GM19238 (cell line): ENCODE data around the gene SLC30A4.
"Not testable (repeated sequence)": the region's sequence is repeated elsewhere in the genome, so short reads cannot be mapped to it uniquely, and the experiment has no call there.

Experiments used
- DNase-seq: peaks from one replicate; pipeline ENCODE4 v3.0.0; 2011; ENCODE audit warnings: low spot score; ENCODE audit not compliant: insufficient read length

SLC30A4 gene

DNA sequence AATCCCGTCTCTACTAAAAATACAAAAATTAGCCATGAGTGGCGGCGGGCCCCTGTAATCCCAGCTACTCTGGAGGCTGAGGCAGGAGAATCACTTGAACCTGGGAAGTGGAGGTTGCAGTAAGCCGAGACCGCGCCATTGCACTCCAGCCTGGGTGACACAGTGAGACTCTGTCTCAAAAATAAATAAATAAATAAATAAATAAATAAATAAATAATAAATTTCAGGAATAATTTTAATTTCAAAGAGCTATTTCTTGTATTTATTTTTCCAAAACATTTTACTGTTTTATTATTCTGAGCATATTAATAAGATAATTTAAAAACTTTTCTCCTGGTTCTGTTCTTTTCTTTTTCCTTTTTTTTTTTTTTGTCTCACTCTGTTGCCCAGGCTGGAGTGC, 15.4 kb downstream of the SLC30A4 start:
- not testable (repeated sequence) for DNase-seq

DNA sequence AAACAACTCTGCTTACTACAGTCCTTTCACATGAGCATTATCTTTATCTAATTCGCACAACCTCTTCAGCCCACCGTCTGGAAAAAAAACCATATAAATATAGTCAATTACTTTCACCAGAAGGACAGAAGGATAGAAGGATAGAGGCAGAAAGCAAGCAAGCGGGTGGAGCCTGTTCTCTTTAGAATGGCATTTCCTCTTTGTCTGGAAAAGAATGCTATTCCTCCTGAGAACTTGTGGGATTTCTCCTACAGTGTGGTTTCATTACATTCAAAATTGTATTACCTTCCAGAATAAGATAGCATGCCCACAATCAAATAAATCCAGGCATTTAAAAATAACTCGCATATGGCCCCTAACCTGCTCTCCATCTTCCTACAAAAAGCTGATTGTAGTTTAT, 23.1 kb downstream of the SLC30A4 start:
- no peak for DNase-seq

DNA sequence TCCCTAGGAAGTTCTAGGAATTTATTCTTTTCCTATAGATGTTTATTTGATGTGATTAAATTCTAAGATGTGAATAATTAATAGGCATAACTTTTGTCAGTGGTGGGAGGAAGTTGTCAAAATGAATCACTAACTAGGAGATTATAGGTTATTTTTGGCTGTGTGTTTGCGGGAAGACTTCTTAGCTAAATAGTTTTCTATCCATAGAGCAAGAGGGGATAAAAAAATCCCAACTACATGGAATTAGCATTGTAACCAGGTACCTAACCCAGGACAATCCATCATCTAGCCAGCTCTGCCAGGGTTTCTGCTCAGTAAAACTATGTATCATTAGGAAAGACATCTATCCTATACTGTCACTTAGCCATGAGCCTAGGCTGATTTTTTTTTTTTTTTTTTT, 23.9 kb downstream of the SLC30A4 start:
- no peak for DNase-seq

GRCh38 chr15:45497261-45497660, 25.3 kb downstream of the SLC30A4 start:
- no peak for DNase-seq

DNA sequence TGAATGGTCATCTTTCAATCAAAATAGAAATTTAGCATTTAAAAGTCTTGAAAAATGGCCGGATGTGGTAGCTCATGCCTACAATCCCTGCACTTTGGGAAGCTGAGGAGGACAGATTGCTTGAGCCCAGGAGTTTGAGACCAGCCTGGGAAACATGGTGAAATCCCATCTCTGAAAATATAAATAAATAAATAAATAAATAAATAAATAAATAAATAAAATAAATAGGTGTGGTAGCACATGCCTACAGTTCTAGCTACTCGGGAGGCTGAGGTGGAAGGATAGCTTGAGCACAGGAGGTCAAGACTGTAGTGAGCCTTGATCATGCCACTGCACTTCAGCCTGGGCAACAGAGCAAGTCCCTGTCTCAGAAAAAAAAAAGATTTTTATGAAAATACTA, 25.9 kb downstream of the SLC30A4 start:
- DNase-seq, result no peak

- no peak for DNase-seq
Observed at GRCh38 chr15:45495588-45495987, 27.0 kb downstream of the SLC30A4 start.

GRCh38 chr15:45489690-45490238, 32.8 kb downstream of the SLC30A4 start:
- no peak for DNase-seq

DNA sequence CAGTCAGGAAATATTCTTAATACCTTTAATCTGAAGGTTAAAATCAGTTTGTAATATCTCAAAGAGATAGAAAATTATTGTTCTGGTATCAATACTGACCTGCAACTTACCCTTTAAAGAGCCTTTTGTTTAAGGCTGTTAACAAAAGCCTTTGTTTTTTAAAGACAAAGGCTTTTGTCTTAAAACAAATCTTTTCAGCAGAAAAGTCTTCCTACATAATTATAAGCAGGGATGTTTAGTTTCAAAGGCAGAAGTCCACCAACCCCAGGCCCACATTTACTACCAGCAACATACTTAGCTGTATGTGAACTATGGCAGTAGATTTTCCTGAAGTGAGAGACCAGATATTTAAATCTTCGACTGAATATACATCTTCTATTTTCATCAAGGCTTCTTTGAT, 36.2 kb downstream of the SLC30A4 start:
- no peak for DNase-seq

- no peak for DNase-seq
Observed at GRCh38 chr15:45481135-45481534, 41.4 kb downstream of the SLC30A4 start.

- DNase-seq, result no peak
Observed at GRCh38 chr15:45476410-45476809, 46.1 kb downstream of the SLC30A4 start.

DNA sequence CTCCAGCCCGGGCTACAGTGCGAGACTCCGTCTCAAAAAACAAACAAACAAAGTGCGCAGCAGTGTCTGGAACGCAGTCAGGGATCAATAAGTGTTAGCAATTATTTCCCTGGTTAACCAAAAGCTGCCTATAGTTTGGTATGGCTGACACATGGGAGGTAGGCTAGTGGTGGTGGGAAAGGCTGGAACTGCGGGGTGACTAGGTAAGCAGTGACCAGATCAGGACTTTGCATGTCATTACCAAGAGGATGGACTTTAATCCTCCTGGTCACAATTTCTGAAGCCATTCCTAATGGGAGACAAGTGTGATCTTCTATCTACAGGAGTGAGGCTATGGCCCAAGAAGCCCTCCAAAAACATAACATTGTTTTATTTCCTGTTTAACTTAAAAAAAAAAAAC, 47.8 kb downstream of the SLC30A4 start:
- DNase-seq, result no peak

- no peak for DNase-seq
Observed at GRCh38 chr15:45473068-45473467, 49.5 kb downstream of the SLC30A4 start.

DNA sequence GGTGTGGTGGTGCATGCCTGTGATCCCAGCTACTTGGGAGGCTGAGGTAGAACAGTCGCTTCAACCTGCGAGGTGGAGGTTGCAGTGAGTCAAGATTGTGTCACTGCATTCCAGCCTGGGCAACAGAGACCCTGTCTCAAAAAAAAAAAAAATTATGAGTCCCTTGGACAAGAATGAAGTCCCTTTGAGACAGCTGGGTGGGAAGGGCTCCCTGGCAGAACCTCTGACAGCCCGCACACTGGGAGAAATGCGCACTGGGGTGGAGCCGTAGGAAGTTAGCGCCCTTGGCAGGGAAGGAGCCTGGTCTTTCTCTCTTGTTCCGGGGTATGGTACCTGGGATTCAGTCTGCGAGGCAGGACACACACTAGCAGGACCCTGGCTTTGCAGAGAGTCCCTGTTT, 51.4 kb downstream of the SLC30A4 start:
- no peak for DNase-seq

DNA sequence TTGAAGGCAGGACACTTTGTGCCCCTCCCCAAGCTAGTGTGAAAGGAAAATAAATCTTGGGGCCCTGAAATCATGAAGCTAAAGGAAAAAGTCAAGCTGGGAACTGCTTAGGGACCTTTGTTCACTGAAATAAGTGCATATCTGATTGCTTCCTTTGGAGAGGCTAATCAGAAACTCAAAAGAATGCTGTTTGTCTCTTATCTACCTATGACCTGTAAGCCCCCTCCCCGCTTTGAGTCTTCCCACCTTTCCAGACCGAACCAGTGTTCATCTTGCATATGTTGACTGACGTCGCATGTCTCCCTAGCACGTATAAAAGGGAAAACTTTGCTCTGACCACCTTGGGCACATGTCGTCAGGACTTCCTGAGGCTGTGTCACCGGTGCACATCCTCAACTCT, 53.1 kb downstream of the SLC30A4 start:
- DNase-seq, result no peak

- DNase-seq, result no peak
Observed at GRCh38 chr15:45469027-45469426, 53.5 kb downstream of the SLC30A4 start.

- no peak for DNase-seq
Observed at GRCh38 chr15:45468294-45468693, 54.3 kb downstream of the SLC30A4 start.

DNA sequence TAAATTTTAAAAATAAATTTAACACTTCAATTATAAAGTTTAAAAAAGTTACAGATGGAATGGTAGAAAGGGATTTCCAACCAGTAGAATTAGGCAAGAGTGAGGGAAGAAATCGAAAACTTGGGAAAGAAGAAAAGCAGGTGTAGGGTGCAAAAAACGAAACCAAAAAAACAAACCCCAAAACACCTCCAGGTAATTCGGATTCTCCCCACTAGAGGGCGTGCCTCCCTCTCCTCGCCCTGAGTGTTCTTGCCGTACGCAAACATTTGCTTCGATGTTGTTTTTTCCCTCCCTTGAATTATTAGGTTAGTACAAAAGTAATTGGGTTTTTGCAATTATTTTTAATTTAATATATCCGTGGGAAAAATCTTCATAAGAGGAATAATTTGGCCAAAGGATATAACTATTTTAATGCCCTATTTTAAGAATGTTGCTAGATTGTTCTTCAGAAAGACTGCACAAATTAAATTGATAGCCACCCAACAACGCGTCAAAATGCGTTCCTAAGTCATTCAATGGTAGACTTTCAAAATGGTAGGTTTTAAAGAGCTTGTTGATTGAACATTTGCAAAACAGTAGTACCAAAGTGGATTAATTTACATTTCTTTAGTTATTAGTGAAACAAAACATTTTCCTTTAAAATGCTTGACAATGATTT, 63.7 kb downstream of the SLC30A4 start:
- no peak for DNase-seq

- DNase-seq, result peak; percentile 36
Observed at GRCh38 chr15:45457641-45458539, 64.7 kb downstream of the SLC30A4 start.

GRCh38 chr15:45457220-45457619, 65.3 kb downstream of the SLC30A4 start:
- DNase-seq, result no peak

- no peak for DNase-seq
Observed at GRCh38 chr15:45456212-45457106, 66.1 kb downstream of the SLC30A4 start.

- DNase-seq, result peak; percentile 50
Observed at GRCh38 chr15:45454814-45455213, 67.7 kb downstream of the SLC30A4 start.
